OCI-LY7 (cell line): ENCODE data around the gene KCNMA1. TPM values are rescaled to one million over a fixed set of nuclear protein-coding genes. Genes with fewer than 3 reads are reported as not detected.

Experiments used
- BruUV-seq: library from RNA; stranded (reverse); fragments of 400-500 nt; replicated peaks from 2 replicates; lab custom pipeline; 2021; lab: Mats Ljungman, UMichigan
- CTCF ChIA-PET: fragments of 300-600 bp; sonication (Branson Sonifier 250); formaldehyde crosslinking; loops from one replicate; lab custom pipeline; 2022; ENCODE audit warnings: antibody characterized with exemption; ENCODE audit not compliant: unreplicated experiment; lab: Charles Lee
- POLR2A ChIA-PET: fragments of 300-600 bp; sonication (Branson Sonifier 250); formaldehyde crosslinking; loops from one replicate; lab custom pipeline; 2022; ENCODE audit warnings: antibody characterized with exemption; lab: Charles Lee
- DNase-seq: peaks from one replicate; pipeline ENCODE4 v3.0.0-alpha.2; 2015; ENCODE audit warnings: low spot score
- H2AFZ ChIP-seq: fragments of 200-600 bp; sonication (generic), shearing (Covaris generic); 2 replicates; pipeline ENCODE4 v1.6.1; 2014; ENCODE audit warnings: mild to moderate bottlenecking, antibody characterized with exemption, low read length, moderate library complexity
- H3K27ac ChIP-seq: fragments of 200-600 bp; sonication (generic); 2 replicates; pipeline ENCODE4 v1.5.1; 2014; ENCODE audit warnings: mixed run types, low read depth, mild to moderate bottlenecking, moderate library complexity, low read length, inconsistent platforms; ENCODE audit not compliant: poor library complexity, severe bottlenecking
- H3K36me3 ChIP-seq: fragments of 200-600 bp; sonication (generic); 2 replicates; pipeline ENCODE4 v1.6.1; 2014; ENCODE audit warnings: mild to moderate bottlenecking, antibody characterized with exemption, low read length, moderate library complexity, mixed read lengths; ENCODE audit not compliant: insufficient read depth
- H3K4me1 ChIP-seq: fragments of 200-600 bp; sonication (generic); 2 replicates; pipeline ENCODE4 v1.5.1; 2014; ENCODE audit warnings: mild to moderate bottlenecking, low read length; ENCODE audit not compliant: insufficient read depth, poor library complexity, severe bottlenecking
- H3K4me2 ChIP-seq: fragments of 200-600 bp; sonication (generic); 2 replicates; pipeline ENCODE4 v1.6.1; 2014; ENCODE audit warnings: mild to moderate bottlenecking, low read length
- H3K4me3 ChIP-seq: fragments of 200-600 bp; sonication (generic); 2 replicates; pipeline ENCODE4 v1.5.1; 2014; ENCODE audit warnings: mild to moderate bottlenecking, low read depth, low read length; ENCODE audit not compliant: poor library complexity, severe bottlenecking
- H3K79me2 ChIP-seq: fragments of 200-600 bp; sonication (generic); 2 replicates; pipeline ENCODE4 v1.6.1; 2016; ENCODE audit warnings: low read depth, mild to moderate bottlenecking, low read length, moderate library complexity, mixed read lengths; ENCODE audit not compliant: insufficient read depth
- H3K9me2 ChIP-seq: fragments of 200-600 bp; sonication (generic); 2 replicates; pipeline ENCODE4 v1.6.1; 2016; ENCODE audit warnings: mild to moderate bottlenecking, low read length, mixed read lengths; ENCODE audit not compliant: insufficient read depth
- H3K9me3 ChIP-seq: fragments of 200-600 bp; sonication (generic); 2 replicates; pipeline ENCODE4 v1.6.1; 2014; ENCODE audit warnings: mild to moderate bottlenecking, mixed run types, low read length, mixed read lengths
- H4K20me1 ChIP-seq: fragments of 200-600 bp; sonication (generic); 2 replicates; pipeline ENCODE4 v1.6.1; 2014; ENCODE audit warnings: mild to moderate bottlenecking, antibody characterized with exemption, low read length, moderate library complexity, mixed read lengths; ENCODE audit not compliant: insufficient read depth
- EZH2phosphoT487 ChIP-seq: fragments of 200-600 bp; sonication (generic); IDR thresholded peaks from 2 replicates; pipeline ENCODE4 v1.6.1; 2018; ENCODE audit warnings: low read depth, borderline replicate concordance, mild to moderate bottlenecking, mixed run types, antibody characterized with exemption, low read length, moderate library complexity, mixed read lengths
- intact Hi-C: fragments of 100-400 bp; cut with micrococcal nuclease; formaldehyde crosslinking; loops from one replicate; pipeline ENCODE4 v1.10.0; 2022; ENCODE audit not compliant: unreplicated experiment
- total RNA-seq, 2 experiments: library from RNA; depleted of rRNA in 1 of 2; stranded (reverse); fragments of >200 nt in 1 of 2; shearing (Covaris generic) in 1 of 2; gene quantifications; 2 replicates each; pipeline ENCODE4 v1.2.3, GENCODE V29; 2014 to 2022
- TF ChIP-seq, protein P1 (sequence below): fragments of 200-600 bp; sonication (generic); conservative IDR thresholded peaks from 2 replicates; pipeline ENCODE4 v1.5.1; 2014; ENCODE audit warnings: mild to moderate bottlenecking, antibody characterized with exemption, low read length, moderate library complexity, mixed read lengths

KCNMA1 gene
- total RNA-seq, 2 experiments from 2014 or later = not detected

DNA sequence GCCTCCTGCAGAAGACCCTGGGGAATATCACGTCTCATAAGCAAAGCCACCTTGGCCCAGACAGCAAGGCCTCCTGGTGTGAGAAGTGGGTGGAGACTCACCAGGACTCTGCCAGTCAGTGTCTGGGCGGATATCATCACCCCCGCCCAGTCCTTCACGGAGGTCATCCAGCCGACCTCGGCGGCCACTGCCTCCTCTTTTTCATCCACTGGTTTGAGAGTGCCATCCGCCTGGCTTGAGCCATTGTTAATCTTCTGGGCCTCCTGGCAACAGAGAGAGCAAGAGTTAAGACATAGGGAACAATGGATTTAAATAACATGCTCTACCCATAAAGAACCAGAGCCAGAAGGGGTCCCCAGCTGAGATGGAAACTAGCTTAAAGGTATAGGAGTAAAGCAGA is 233.8 kb downstream of the KCNMA1 start:
- no peak overlapping the region for H3K27ac ChIP-seq
- H3K9me2 ChIP-seq = no peaks in the 10 kb centered on the region
- intact Hi-C loops = no loop called here
- no peaks in the 10 kb centered on the region for H3K79me2 ChIP-seq
- H3K4me2 ChIP-seq = no peak overlapping the region
- no peaks in the 10 kb centered on the region for H4K20me1 ChIP-seq
- POLR2A ChIA-PET = no interaction called here
- no TSS peak for BruUV-seq
- H3K4me1 ChIP-seq = no peaks in the 10 kb centered on the region
- TF ChIP-seq, protein P1, sequence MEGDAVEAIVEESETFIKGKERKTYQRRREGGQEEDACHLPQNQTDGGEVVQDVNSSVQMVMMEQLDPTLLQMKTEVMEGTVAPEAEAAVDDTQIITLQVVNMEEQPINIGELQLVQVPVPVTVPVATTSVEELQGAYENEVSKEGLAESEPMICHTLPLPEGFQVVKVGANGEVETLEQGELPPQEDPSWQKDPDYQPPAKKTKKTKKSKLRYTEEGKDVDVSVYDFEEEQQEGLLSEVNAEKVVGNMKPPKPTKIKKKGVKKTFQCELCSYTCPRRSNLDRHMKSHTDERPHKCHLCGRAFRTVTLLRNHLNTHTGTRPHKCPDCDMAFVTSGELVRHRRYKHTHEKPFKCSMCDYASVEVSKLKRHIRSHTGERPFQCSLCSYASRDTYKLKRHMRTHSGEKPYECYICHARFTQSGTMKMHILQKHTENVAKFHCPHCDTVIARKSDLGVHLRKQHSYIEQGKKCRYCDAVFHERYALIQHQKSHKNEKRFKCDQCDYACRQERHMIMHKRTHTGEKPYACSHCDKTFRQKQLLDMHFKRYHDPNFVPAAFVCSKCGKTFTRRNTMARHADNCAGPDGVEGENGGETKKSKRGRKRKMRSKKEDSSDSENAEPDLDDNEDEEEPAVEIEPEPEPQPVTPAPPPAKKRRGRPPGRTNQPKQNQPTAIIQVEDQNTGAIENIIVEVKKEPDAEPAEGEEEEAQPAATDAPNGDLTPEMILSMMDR = no peak
- no peak for TF ChIP-seq EZH2phosphoT487
- DNase-seq = no peak
- CTCF ChIA-PET = no interaction called here
- no peaks in the 10 kb centered on the region for H3K36me3 ChIP-seq
- no peaks in the 10 kb centered on the region for H3K9me3 ChIP-seq
- H3K4me3 ChIP-seq = no peak overlapping the region
- no peak overlapping the region for H2AFZ ChIP-seq

DNA sequence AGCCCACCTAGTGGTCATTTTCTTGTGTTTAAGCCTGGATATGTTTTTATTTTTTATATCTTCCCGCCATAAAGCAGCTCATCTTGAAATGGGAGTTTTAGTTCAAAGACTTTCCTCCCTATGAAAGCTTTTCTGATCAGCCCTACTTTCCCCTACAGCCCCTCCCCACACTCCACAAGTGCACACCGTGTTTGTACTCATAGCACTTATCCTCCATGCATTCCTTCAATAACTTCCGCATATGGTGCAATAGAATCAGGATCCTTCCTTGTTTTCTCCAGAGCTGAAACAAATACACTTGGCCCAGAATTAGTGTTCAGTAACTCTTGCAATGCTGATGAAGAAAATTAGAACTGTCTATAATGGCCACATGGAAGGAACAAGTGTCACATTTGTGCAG is 235.9 kb downstream of the KCNMA1 start:
- no peak overlapping the region for H2AFZ ChIP-seq
- H4K20me1 ChIP-seq = no peaks in the 10 kb centered on the region
- no TSS peak for BruUV-seq
- H3K4me1 ChIP-seq = no peaks in the 10 kb centered on the region
- intact Hi-C loops = no loop called here
- POLR2A ChIA-PET = no interaction called here
- TF ChIP-seq EZH2phosphoT487 = no peak
- TF ChIP-seq, protein P1 = no peak
- CTCF ChIA-PET = no interaction called here
- no peak overlapping the region for H3K27ac ChIP-seq
- H3K4me2 ChIP-seq = no peak overlapping the region
- no peak for DNase-seq
- H3K9me2 ChIP-seq = no peaks in the 10 kb centered on the region
- H3K4me3 ChIP-seq = no peak overlapping the region
- no peaks in the 10 kb centered on the region for H3K79me2 ChIP-seq
- H3K9me3 ChIP-seq = no peaks in the 10 kb centered on the region
- no peaks in the 10 kb centered on the region for H3K36me3 ChIP-seq

DNA sequence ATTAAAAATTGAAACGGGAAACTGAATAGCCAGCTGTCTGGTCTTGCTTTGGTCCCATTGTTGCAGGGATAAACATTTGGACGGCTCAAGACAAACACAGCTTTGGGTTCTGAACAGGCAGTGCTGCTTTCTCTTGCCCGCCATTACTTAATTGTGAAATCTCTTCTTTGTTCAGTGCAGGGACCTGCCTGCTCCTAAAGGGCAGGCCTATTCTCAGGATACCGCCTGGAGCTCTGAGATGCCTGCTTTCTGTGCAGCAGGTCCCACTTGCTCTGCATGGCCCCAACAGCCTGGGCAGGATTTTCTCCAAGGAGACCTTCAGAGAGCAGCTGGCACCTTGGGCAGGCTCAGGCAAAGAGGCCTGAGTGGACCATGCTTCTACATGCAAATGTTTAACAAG is 237.6 kb downstream of the KCNMA1 start:
- Histone ChIP-seq H3K4me3 (no peak overlapping the region), H3K4me2 (no peak overlapping the region), H3K36me3 (no peaks in the 10 kb centered on the region), H3K9me2 (no peaks in the 10 kb centered on the region), H3K79me2 (no peaks in the 10 kb centered on the region), H3K9me3 (no peaks in the 10 kb centered on the region), H2AFZ (no peak overlapping the region), H4K20me1 (no peaks in the 10 kb centered on the region), H3K4me1 (no peaks in the 10 kb centered on the region), H3K27ac (no peak overlapping the region)
- intact Hi-C loops = no loop called here
- POLR2A ChIA-PET = no interaction called here
- DNase-seq = no peak
- no peak for TF ChIP-seq EZH2phosphoT487
- TF ChIP-seq, protein P1 = no peak
- CTCF ChIA-PET = no interaction called here
- BruUV-seq = no TSS peak
